ENCODE data around the gene ST6GALNAC4. TPM values are rescaled to one million over a fixed set of nuclear protein-coding genes. Genes with fewer than 3 reads are reported as not detected.

The ST6GALNAC4 gene
- total RNA-seq, 1 donor from 2014 or later, result 5.5 TPM

GRCh38 chr9:127875306-127875966, 41.4 kb downstream of the ST6GALNAC4 start:
- TF ChIP-seq, protein P1, sequence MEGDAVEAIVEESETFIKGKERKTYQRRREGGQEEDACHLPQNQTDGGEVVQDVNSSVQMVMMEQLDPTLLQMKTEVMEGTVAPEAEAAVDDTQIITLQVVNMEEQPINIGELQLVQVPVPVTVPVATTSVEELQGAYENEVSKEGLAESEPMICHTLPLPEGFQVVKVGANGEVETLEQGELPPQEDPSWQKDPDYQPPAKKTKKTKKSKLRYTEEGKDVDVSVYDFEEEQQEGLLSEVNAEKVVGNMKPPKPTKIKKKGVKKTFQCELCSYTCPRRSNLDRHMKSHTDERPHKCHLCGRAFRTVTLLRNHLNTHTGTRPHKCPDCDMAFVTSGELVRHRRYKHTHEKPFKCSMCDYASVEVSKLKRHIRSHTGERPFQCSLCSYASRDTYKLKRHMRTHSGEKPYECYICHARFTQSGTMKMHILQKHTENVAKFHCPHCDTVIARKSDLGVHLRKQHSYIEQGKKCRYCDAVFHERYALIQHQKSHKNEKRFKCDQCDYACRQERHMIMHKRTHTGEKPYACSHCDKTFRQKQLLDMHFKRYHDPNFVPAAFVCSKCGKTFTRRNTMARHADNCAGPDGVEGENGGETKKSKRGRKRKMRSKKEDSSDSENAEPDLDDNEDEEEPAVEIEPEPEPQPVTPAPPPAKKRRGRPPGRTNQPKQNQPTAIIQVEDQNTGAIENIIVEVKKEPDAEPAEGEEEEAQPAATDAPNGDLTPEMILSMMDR (IDR thresholded peaks at IDR 0.05), result no peak
- TF ChIP-seq EZH2phosphoT487 (IDR thresholded peaks at IDR 0.05), result no peak
- TF ChIP-seq EZH2 (IDR thresholded peaks at IDR 0.05), result no peak
- peaks cover 16% of the 10 kb centered on the region for H3K27me3 Mint-ChIP-seq (ENCODE audit: insufficient read depth, low read depth)
- no peaks in the 10 kb centered on the region for H3K9me3 ChIP-seq (ENCODE audit: low read depth)
- no peaks in the 10 kb centered on the region for H3K27me3 ChIP-seq
- H2AFZ ChIP-seq (replicated peaks), result no peak overlapping the region
- H3K36me3 Mint-ChIP-seq, result no peaks in the 10 kb centered on the region
- peak overlapping the region; percentile 13 for H3K9ac ChIP-seq
- no peaks in the 10 kb centered on the region for H3K9me3 Mint-ChIP-seq
- H3K4me3 ChIP-seq, result no peak overlapping the region
- no peaks in the 10 kb centered on the region for H3K36me3 ChIP-seq
- peak overlapping the region; percentile 75 for H3K4me3 Mint-ChIP-seq
- peaks cover 19% of the 10 kb centered on the region for H3K4me1 ChIP-seq
- DNase-seq (ENCODE audit: low spot score), result no peak
- H3K79me2 ChIP-seq (ENCODE audit: low read depth), result no peaks in the 10 kb centered on the region
- peaks cover 15% of the 10 kb centered on the region for H3F3A ChIP-seq (ENCODE audit: low read depth)
- H3K27ac Mint-ChIP-seq, result peak overlapping the region; percentile 95
- H3K4me2 ChIP-seq, result no peak overlapping the region
- H4K20me1 ChIP-seq (ENCODE audit: low read depth), result no peaks in the 10 kb centered on the region
- H3K27ac ChIP-seq, result no peak overlapping the region
- peaks cover 59% of the 10 kb centered on the region for H3K4me1 Mint-ChIP-seq

GRCh38 chr9:127874301-127875221, 42.3 kb downstream of the ST6GALNAC4 start:
- Mint-ChIP-seq H3K36me3 (no peaks in the 10 kb centered on the region), H3K27me3 (ENCODE audit: insufficient read depth, low read depth) (peaks cover 16% of the 10 kb centered on the region), H3K27ac (peak overlapping the region; percentile 57), H3K4me3 (no peak overlapping the region), H3K4me1 (peaks cover 59% of the 10 kb centered on the region), H3K9me3 (no peaks in the 10 kb centered on the region)
- Histone ChIP-seq H3K4me1 (peaks cover 19% of the 10 kb centered on the region), H3K27me3 (no peaks in the 10 kb centered on the region), H3K4me2 (no peak overlapping the region), H3K9ac (no peak overlapping the region), H3K4me3 (no peak overlapping the region), H2AFZ (replicated peaks) (no peak overlapping the region), H3F3A (ENCODE audit: low read depth) (peaks cover 15% of the 10 kb centered on the region), H3K9me3 (ENCODE audit: low read depth) (no peaks in the 10 kb centered on the region), H3K27ac (no peak overlapping the region), H3K79me2 (ENCODE audit: low read depth) (no peaks in the 10 kb centered on the region), H4K20me1 (ENCODE audit: low read depth) (no peaks in the 10 kb centered on the region), H3K36me3 (no peaks in the 10 kb centered on the region)
- no peak for TF ChIP-seq EZH2 (IDR thresholded peaks at IDR 0.05)
- TF ChIP-seq, protein P1 (IDR thresholded peaks at IDR 0.05), result no peak
- TF ChIP-seq EZH2phosphoT487 (IDR thresholded peaks at IDR 0.05), result no peak
- no peak for DNase-seq (ENCODE audit: low spot score)

DNA sequence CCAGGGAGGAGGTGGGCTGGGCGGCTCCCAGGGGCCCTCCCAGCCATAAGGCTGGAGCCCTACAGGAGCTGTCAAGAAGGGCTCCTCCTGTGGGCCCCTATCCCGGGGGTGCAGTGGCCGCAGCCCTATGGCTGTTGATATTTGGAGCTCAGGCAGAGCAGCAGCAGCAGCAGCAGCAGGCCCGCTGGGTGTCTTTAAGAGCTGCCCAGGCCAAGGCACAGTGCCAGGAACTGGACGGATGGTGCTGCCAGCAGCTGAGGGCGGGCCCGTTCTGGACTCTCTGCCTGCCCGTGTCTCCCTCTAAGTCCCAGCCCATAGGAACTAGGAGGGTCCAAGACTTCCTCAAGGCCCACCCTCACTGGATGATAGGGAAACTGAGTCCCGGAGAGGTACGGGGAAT, 43.0 kb downstream of the ST6GALNAC4 start:
- no peaks in the 10 kb centered on the region for H3K27me3 ChIP-seq
- H3F3A ChIP-seq (ENCODE audit: low read depth), result peaks cover 12% of the 10 kb centered on the region
- no peak overlapping the region for H2AFZ ChIP-seq (replicated peaks)
- Mint-ChIP-seq H3K36me3 (no peaks in the 10 kb centered on the region), H3K9me3 (no peaks in the 10 kb centered on the region), H3K27me3 (ENCODE audit: insufficient read depth, low read depth) (peaks cover 13% of the 10 kb centered on the region), H3K4me3 (peak overlapping the region; percentile 15), H3K4me1 (peaks cover 59% of the 10 kb centered on the region), H3K27ac (peak overlapping the region; percentile 57)
- DNase-seq (ENCODE audit: low spot score), result no peak
- H3K9me3 ChIP-seq (ENCODE audit: low read depth), result no peaks in the 10 kb centered on the region
- H3K9ac ChIP-seq, result no peak overlapping the region
- H3K4me1 ChIP-seq, result peaks cover 19% of the 10 kb centered on the region
- H3K4me3 ChIP-seq, result no peak overlapping the region
- H3K36me3 ChIP-seq, result no peaks in the 10 kb centered on the region
- H3K79me2 ChIP-seq (ENCODE audit: low read depth), result no peaks in the 10 kb centered on the region
- no peaks in the 10 kb centered on the region for H4K20me1 ChIP-seq (ENCODE audit: low read depth)
- TF ChIP-seq EZH2 (IDR thresholded peaks at IDR 0.05), result no peak
- TF ChIP-seq, protein P1 (IDR thresholded peaks at IDR 0.05), result no peak
- no peak for TF ChIP-seq EZH2phosphoT487 (IDR thresholded peaks at IDR 0.05)
- H3K27ac ChIP-seq, result no peak overlapping the region
- H3K4me2 ChIP-seq, result no peak overlapping the region
